Ishikawa (cell line): ENCODE results near the gene MRGPRD.

Experiments
- CEBPB ChIP-seq: IDR thresholded peaks from 2 replicates; pipeline ENCODE4 v1.6.1; 2012
- CREB1 ChIP-seq: IDR thresholded peaks from 2 replicates; pipeline ENCODE4 v1.6.1; 2012; ENCODE audit warnings: low read depth
- EGR1 ChIP-seq: IDR thresholded peaks from 2 replicates; pipeline ENCODE4 v1.6.1; 2012
- EP300 ChIP-seq: IDR thresholded peaks from 2 replicates; pipeline ENCODE4 v1.6.1; 2012; ENCODE audit warnings: borderline replicate concordance
- FOXM1 ChIP-seq: IDR thresholded peaks from 2 replicates; pipeline ENCODE4 v1.6.1; 2012; ENCODE audit warnings: low read depth, borderline replicate concordance
- NFIC ChIP-seq: IDR thresholded peaks from 2 replicates; pipeline ENCODE4 v1.6.1; 2012
- RAD21 ChIP-seq: IDR thresholded peaks from 2 replicates; pipeline ENCODE4 v1.6.1; 2012; ENCODE audit warnings: low read depth
- REST ChIP-seq: IDR thresholded peaks from 2 replicates; pipeline ENCODE4 v1.6.1; 2012; ENCODE audit warnings: low read depth, mild to moderate bottlenecking
- TAF1 ChIP-seq: IDR thresholded peaks from 2 replicates; pipeline ENCODE4 v1.6.1; 2012; ENCODE audit warnings: low read depth, mild to moderate bottlenecking
- TCF12 ChIP-seq: IDR thresholded peaks from 2 replicates; pipeline ENCODE4 v1.6.1; 2012; ENCODE audit warnings: low read depth
- TEAD4 ChIP-seq: IDR thresholded peaks from 2 replicates; pipeline ENCODE4 v1.6.1; 2012
- USF1 ChIP-seq: IDR thresholded peaks from 2 replicates; pipeline ENCODE4 v1.6.1; 2012
- YY1 ChIP-seq: IDR thresholded peaks from 2 replicates; pipeline ENCODE4 v1.6.1; 2012; ENCODE audit warnings: low read depth
- ZBTB7A ChIP-seq: IDR thresholded peaks from 2 replicates; pipeline ENCODE4 v1.6.1; 2012; ENCODE audit warnings: low read depth
- TF ChIP-seq, protein P1 (sequence below): IDR thresholded peaks from 2 replicates; pipeline ENCODE4 v1.6.1; 2012

Gene MRGPRD

DNA sequence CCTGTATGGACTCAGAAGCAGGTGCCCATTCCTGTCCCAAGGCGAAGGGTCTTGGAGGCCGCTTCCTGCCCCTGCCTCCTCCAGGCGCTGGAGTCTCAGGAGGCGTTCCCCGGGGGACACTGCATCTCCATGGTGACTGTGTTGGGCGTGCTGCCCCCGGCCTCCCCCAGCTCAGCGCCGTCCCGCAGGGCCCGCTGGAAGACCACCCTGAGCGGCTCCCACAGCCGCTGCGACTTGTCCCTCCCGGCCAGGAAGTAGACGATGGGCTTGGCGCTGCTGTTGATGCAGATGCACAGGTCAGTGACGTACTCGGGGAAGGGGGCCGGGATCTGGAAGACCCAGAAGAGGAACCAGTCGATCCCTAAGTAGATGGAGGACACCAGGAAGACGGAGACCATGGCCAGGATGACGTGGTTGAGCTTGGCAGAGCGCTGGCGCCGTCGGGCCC, 24.4 kb upstream of the MRGPRD start:
- TF ChIP-seq ZBTB7A (no peak), REST (no peak), USF1 (no peak), TEAD4 (no peak), RAD21 (no peak), YY1 (no peak), CREB1 (no peak), EGR1 (no peak), EP300 (no peak)
- TF ChIP-seq, protein P1, sequence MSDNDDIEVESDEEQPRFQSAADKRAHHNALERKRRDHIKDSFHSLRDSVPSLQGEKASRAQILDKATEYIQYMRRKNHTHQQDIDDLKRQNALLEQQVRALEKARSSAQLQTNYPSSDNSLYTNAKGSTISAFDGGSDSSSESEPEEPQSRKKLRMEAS, result no peak

DNA sequence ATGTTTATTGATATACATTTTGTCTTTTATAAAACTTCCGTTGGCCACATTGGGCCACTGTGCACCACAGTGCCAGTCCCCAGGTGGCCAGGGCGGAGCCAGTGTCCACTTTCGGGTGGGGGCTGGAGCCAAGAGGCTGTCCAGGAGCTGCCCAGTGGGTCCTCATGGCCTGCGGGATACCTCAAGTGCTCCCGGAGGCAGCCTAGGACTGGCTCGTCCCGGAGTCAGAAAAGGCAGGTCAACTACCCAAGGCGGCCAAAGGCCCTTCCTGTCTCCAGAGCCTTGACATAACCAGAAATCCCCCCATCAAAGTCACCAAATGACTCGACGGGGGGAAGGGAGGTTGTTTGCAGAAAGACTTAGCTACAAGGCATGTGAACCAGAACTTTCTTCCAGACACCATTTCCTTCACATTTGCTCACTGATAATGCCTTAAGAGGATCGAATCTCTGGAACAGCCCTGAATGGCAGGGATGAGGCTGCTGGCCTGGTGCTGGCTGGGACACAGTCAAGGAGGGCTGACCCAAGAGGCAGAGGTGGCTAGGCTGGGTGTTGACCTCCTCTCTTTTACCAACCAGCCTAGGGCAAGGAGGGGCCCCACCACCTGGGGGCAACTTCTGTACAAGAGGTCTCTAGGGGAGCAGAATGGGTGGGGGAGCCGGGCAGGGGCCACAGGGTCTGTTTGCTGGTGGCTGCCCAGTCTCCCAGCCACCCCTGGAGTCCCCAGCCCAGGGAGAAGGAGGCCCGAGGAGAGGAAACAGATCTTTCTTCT, 23.8 kb upstream of the MRGPRD start:
- TF ChIP-seq, protein P1, result no peak
- TF ChIP-seq EP300 (no peak), NFIC (no peak), EGR1 (no peak), CEBPB (no peak), TCF12 (no peak), TAF1 (no peak), ZBTB7A (no peak), FOXM1 (no peak), USF1 (no peak), RAD21 (no peak), CREB1 (no peak)

DNA sequence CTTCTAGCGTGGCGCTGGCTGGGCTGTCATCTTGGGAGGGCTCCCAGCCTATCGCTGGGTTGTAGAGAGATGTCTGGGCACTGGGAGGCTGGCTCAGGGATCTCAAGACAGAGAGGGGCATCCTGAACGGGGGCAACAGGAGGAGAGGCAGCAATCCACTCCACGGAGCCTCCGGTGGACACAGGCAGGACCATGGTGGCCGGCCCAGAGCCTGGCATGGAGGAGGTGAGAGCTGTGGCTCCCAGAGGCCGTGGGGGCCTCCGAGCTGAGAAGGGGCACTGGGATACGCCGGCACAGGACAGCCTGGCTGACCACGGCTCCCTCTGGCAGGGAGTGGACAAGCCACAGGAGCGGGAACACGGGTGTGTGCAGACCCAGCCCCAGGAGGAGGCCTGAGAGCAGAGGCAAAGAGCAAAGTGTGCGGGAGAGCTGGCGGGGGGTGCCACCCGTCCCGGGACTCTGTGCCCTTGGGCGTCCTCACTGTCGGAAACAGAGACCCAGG, 23.1 kb upstream of the MRGPRD start:
- TF ChIP-seq EGR1, result no peak
- TF ChIP-seq USF1, result no peak
- TF ChIP-seq FOXM1, result no peak
- TF ChIP-seq ZBTB7A, result no peak
- TF ChIP-seq YY1, result no peak
- TF ChIP-seq EP300, result no peak
- TF ChIP-seq REST, result no peak
- no peak for TF ChIP-seq CEBPB
- no peak for TF ChIP-seq RAD21
- TF ChIP-seq TAF1, result no peak

DNA sequence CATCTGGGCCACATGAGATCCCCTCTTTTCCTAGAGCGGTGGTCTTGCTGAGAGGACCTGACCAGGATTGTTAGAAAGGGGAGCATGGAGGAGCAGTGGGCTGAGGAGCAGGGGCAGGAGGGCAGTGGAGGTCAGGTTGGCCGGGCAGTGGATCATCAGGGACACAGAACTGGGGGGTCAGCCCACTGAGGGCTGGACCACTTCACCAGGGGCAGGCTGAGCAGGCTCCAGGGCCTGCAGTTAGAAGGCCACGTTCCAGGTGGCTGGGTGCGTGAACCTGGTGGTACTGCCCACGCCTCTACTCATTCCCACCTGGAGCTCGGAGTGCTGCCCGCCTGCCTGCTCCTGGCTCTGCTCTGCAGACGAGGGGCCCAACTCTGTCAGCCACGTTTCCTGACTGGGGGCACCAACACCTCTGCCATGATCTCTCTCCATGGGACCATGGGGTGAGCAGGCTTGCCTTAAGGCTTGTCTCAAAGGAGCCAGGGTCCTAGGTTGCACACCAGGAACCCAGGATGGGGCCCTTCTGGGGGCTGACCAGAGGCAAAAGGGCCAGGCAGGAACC, 22.6 kb upstream of the MRGPRD start:
- TF ChIP-seq CEBPB, result no peak
- TF ChIP-seq USF1, result no peak
- TF ChIP-seq CREB1, result no peak
- TF ChIP-seq RAD21, result no peak
- no peak for TF ChIP-seq TAF1
- TF ChIP-seq ZBTB7A, result no peak
- TF ChIP-seq NFIC, result no peak
- TF ChIP-seq EP300, result no peak
- TF ChIP-seq TEAD4, result no peak
- no peak for TF ChIP-seq FOXM1
- TF ChIP-seq TCF12, result no peak
- TF ChIP-seq, protein P1, result no peak
- no peak for TF ChIP-seq REST
- TF ChIP-seq YY1, result no peak
- no peak for TF ChIP-seq EGR1
